Amygdala (tissue), 56 donors: ENCODE measurements around the gene SNAPIN.

Source experiments
- DNase-seq, 56 donors: peaks; one replicate each; lab custom pipeline; 2025; lab: John Stamatoyannopoulos, UW

SNAPIN gene

GRCh38 chr1:153698020-153698922 is 39.8 kb downstream of the SNAPIN start:
- DNase-seq = peak in 5 of 56 donors; percentile 2 to 51 (median 15)

- DNase-seq = no peak
Observed at GRCh38 chr1:153698923-153699714, 40.6 kb downstream of the SNAPIN start.

GRCh38 chr1:153699768-153700167 is 41.3 kb downstream of the SNAPIN start:
- no peak for DNase-seq

GRCh38 chr1:153705484-153705883 is 47.0 kb downstream of the SNAPIN start:
- no peak for DNase-seq

- DNase-seq = no peak
Observed at GRCh38 chr1:153711026-153711425, 52.5 kb downstream of the SNAPIN start.
